ENCODE data around the gene POMP. TPM values are rescaled to one million over a fixed set of nuclear protein-coding genes. Genes with fewer than 3 reads are reported as not detected.

POMP gene
- polyA plus RNA-seq, 1 of the 3 experiments (the other 2 are of a cell fraction), result 37.1 TPM

DNA sequence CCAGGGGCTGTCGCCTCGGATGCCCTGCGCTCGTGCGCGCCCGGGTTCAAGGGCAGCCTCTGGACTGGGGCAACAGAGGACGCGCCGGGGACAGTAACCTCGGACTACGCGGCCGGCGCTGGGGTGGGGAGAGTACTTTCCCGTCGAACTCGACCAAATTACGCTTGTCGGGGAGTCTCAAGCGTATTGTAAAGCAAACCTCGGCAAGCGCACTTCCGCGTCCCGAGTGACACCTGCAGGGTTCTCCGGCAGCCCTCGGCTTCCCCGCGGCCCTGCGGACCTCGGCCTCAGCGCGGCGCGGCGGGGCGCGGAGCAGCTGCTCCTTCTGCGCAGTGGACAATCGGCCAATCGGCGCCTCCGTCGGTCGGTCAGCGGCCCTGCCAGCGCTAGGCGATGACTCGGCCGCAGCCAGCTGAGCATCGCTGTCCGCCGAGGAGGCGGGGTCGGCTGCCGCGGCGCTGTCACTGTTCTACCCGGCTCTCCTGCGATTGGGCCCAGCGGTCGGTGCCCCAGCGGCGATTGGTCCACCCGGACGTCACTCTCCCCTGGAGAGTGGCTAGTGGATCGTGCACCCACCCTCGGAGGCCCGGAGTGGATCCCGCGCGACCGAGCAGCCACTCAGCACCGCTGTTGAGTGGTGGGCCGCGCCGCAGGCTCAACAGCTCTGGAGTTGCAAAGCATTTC lies 59.8 kb downstream of the POMP start, which contains the start of gene SLC46A3 (continued):
- TF ChIP-seq MAX (IDR thresholded peaks at IDR 0.05; ENCODE audit: low read depth) (peak; percentile 82; the same call in 1 of the 2 replicates), RFX5 (IDR thresholded peaks at IDR 0.05; ENCODE audit: low read length) (0 out of 2 replicates have a peak, but pooled peaks have one; percentile 37), MXI1 (IDR thresholded peaks at IDR 0.05; ENCODE audit: low read depth, low read length) (peak; percentile 36; the same call in 1 of the 2 replicates), TAF1 (IDR thresholded peaks at IDR 0.05; ENCODE audit: borderline replicate concordance, low read depth, low read length) (no peak), SIN3A (IDR thresholded peaks at IDR 0.05; ENCODE audit: borderline replicate concordance, low read depth, low read length) (0 out of 2 replicates have a peak, but pooled peaks have one; percentile 10), CHD2 (IDR thresholded peaks at IDR 0.05; ENCODE audit: low read length, partially characterized antibody) (peak; percentile 94)
- TF ChIP-seq, protein P1, sequence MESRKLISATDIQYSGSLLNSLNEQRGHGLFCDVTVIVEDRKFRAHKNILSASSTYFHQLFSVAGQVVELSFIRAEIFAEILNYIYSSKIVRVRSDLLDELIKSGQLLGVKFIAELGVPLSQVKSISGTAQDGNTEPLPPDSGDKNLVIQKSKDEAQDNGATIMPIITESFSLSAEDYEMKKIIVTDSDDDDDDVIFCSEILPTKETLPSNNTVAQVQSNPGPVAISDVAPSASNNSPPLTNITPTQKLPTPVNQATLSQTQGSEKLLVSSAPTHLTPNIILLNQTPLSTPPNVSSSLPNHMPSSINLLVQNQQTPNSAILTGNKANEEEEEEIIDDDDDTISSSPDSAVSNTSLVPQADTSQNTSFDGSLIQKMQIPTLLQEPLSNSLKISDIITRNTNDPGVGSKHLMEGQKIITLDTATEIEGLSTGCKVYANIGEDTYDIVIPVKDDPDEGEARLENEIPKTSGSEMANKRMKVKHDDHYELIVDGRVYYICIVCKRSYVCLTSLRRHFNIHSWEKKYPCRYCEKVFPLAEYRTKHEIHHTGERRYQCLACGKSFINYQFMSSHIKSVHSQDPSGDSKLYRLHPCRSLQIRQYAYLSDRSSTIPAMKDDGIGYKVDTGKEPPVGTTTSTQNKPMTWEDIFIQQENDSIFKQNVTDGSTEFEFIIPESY (IDR thresholded peaks at IDR 0.05; ENCODE audit: borderline replicate concordance, low read depth), result peak; percentile 81

DNA sequence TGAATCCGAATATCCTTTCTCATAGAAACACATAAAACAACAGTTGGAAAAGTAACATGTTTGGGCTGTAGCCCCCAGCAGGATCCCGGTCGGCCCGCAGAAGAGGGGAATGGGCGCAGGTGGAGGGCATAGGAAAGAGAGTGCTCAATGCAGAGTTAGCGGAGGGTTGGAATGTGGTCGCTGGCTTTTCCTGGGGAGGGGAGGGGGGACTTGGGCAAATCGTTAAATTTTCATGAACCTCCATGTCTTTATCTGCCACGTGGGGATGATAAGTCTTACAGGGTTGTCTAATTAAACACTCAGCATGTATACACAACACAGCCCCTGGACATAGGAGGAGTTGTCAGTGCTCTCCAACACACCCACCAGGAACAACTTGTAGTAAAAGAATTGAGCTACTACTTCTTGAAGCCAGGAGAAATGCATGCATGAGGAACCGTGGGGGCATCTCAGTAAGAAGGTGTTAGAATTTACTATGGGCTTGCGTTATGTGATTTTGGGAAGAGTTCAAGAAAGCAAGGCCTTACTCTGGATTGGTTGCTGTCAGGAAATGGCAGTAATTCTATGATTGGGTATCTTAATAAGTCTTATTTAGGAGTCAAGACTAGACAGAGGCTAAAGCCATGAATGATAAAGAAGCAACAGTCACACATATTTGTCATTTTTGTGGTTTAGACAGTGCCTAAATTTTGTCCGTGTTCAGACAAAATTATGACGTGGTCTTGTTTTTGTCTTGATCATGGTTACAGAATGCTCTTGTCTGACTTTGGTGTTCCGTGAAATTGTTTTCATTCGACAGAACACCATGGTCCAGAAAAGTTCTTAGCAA lies 60.5 kb downstream of the POMP start:
- DNase-seq, result no peak
- Histone ChIP-seq H3K9me3 (no peaks in the 10 kb centered on the region), H3K9me2 (no peaks in the 10 kb centered on the region), H3K27me3 (ENCODE audit: insufficient read depth) (no peaks in the 10 kb centered on the region; the same call in 1 of the 2 replicates), H4K20me1 (ENCODE audit: insufficient read depth) (no peaks in the 10 kb centered on the region), H3K4me3 (ENCODE audit: low read depth in 2 of 2, low read length in 1 of 2) (peak overlapping the region; percentile 69 to 81), H3K9ac (no peak overlapping the region), H3F3A (replicated peaks; ENCODE audit: insufficient read depth) (peaks cover 6% of the 10 kb centered on the region), H3K27ac (ENCODE audit: low read depth in 2 of 2, low read length in 1 of 2) (peak overlapping the region; percentile 10 to 17; a peak in 3 of 4 replicates), H3K4me2 (peak overlapping the region; percentile 87), H2AFZ (ENCODE audit: low read depth) (peak overlapping the region; percentile 99), H3K79me2 (ENCODE audit: insufficient read depth) (no peaks in the 10 kb centered on the region), H3K36me3 (replicated peaks in 1 of 2; ENCODE audit: control insufficient read depth in 1 of 2, insufficient read depth in 2 of 2, low read length in 1 of 2) (no peaks in the 10 kb centered on the region), H3K4me1 (ENCODE audit: control insufficient read depth in 1 of 2, insufficient read depth in 2 of 2, low read depth in 1 of 2, low read length in 1 of 2) (peaks cover 4% of the 10 kb centered on the region in 2 experiments; a peak in 1 of 4 replicates)
- TF ChIP-seq RAD21 (IDR thresholded peaks at IDR 0.05; ENCODE audit: low read length), result no peak
- TF ChIP-seq, protein P2, sequence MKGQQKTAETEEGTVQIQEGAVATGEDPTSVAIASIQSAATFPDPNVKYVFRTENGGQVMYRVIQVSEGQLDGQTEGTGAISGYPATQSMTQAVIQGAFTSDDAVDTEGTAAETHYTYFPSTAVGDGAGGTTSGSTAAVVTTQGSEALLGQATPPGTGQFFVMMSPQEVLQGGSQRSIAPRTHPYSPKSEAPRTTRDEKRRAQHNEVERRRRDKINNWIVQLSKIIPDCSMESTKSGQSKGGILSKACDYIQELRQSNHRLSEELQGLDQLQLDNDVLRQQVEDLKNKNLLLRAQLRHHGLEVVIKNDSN (IDR thresholded peaks at IDR 0.05; ENCODE audit: borderline replicate concordance, low read depth), result no peak
- TF ChIP-seq, protein P3, sequence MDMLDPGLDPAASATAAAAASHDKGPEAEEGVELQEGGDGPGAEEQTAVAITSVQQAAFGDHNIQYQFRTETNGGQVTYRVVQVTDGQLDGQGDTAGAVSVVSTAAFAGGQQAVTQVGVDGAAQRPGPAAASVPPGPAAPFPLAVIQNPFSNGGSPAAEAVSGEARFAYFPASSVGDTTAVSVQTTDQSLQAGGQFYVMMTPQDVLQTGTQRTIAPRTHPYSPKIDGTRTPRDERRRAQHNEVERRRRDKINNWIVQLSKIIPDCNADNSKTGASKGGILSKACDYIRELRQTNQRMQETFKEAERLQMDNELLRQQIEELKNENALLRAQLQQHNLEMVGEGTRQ (IDR thresholded peaks at IDR 0.05; ENCODE audit: borderline replicate concordance, low read depth, low read length), result no peak
- TF ChIP-seq SMC3 (IDR thresholded peaks at IDR 0.05; ENCODE audit: low read depth, low read length), result no peak
- TF ChIP-seq, protein P4, sequence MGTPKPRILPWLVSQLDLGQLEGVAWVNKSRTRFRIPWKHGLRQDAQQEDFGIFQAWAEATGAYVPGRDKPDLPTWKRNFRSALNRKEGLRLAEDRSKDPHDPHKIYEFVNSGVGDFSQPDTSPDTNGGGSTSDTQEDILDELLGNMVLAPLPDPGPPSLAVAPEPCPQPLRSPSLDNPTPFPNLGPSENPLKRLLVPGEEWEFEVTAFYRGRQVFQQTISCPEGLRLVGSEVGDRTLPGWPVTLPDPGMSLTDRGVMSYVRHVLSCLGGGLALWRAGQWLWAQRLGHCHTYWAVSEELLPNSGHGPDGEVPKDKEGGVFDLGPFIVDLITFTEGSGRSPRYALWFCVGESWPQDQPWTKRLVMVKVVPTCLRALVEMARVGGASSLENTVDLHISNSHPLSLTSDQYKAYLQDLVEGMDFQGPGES (IDR thresholded peaks at IDR 0.05; ENCODE audit: low read depth, low read length), result no peak
- TF ChIP-seq RXRA (IDR thresholded peaks at IDR 0.05; ENCODE audit: borderline replicate concordance, low read depth), result no peak
- TF ChIP-seq MXI1 (IDR thresholded peaks at IDR 0.05; ENCODE audit: low read depth, low read length), result no peak
- no peak for TF ChIP-seq ELF1 (IDR thresholded peaks at IDR 0.05)
- TF ChIP-seq EP300 (IDR thresholded peaks at IDR 0.05; ENCODE audit: borderline replicate concordance in 1 of 2, low read depth in 1 of 2, low read length in 1 of 2), result no peak
- TF ChIP-seq RFX5 (IDR thresholded peaks at IDR 0.05; ENCODE audit: low read length), result no peak
- 46% methylated on average over 14 of the region's 15 CpGs for WGBS (ENCODE audit: low lambda C conversion rate)
- ChIA-PET POLR2A (no interaction called here), CTCF (interaction anchor here (0.6 kb wide), 1 partner anchor 14 kb away, joined by 3 read pairs; no protein-coding TSS in a partner anchor)

Measured in SK-N-SH (cell line).